Activated CD4-positive, alpha-beta memory T cell treated with anti-CD3 and anti-CD28 coated beads, Interleukin-2, amount 10 ng/mL, durations not matched to agents 7 days and 5 days (primary cell): ENCODE results near the gene SORCS2. TPM values are rescaled to one million over a fixed set of nuclear protein-coding genes. Genes with fewer than 3 reads are reported as not detected.
"Not testable (repeated sequence)": the region's sequence is repeated elsewhere in the genome, so short reads cannot be mapped to it uniquely, and the experiment has no call there.

ENCODE experiments used
- CTCF ChIA-PET: fragments of 350-600 bp; sonication (Branson Sonifier 250); formaldehyde crosslinking; loops from one replicate; lab custom pipeline; 2021; ENCODE audit warnings: antibody characterized with exemption, inconsistent platforms; lab: Charles Lee
- POLR2A ChIA-PET: fragments of 350-600 bp; sonication (Branson Sonifier 250); formaldehyde crosslinking; loops from one replicate; lab custom pipeline; 2021; ENCODE audit warnings: antibody characterized with exemption; lab: Charles Lee
- DNase-seq: peaks from one replicate; pipeline ENCODE4 v3.0.0-alpha.2; 2020
- H3K27ac Mint-ChIP-seq: one replicate; pipeline ENCODE4 v1.8.0; 2021; ENCODE audit warnings: mild to moderate bottlenecking, mixed read lengths
- H3K27me3 Mint-ChIP-seq: one replicate; pipeline ENCODE4 v1.8.0; 2021; ENCODE audit warnings: mixed read lengths
- H3K36me3 Mint-ChIP-seq: one replicate; pipeline ENCODE4 v1.8.0; 2021; ENCODE audit warnings: low read depth, mixed read lengths
- H3K4me1 Mint-ChIP-seq: one replicate; pipeline ENCODE4 v1.8.0; 2021; ENCODE audit warnings: mixed read lengths
- H3K4me3 Mint-ChIP-seq: one replicate; pipeline ENCODE4 v1.8.0; 2021; ENCODE audit warnings: mild to moderate bottlenecking, mixed read lengths
- H3K9me3 Mint-ChIP-seq: one replicate; pipeline ENCODE4 v1.8.0; 2021; ENCODE audit warnings: mixed read lengths
- total RNA-seq, 2 experiments: library from RNA; stranded (reverse); gene quantifications; one replicate each; pipeline ENCODE4 v1.2.3, GENCODE V29; 2021

SORCS2 gene
- total RNA-seq, 2 experiments from 2014 or later = 0.10 to 0.18 TPM

- Mint-ChIP-seq H3K4me1 (peaks cover 4% of the 10 kb centered on the region), H3K36me3 (no peaks in the 10 kb centered on the region), H3K27me3 (peaks cover 25% of the 10 kb centered on the region), H3K27ac (no peak overlapping the region), H3K9me3 (no peaks in the 10 kb centered on the region), H3K4me3 (no peak overlapping the region)
- no peak for DNase-seq
- ChIA-PET POLR2A (no interaction called here), CTCF (no interaction called here)
Observed at GRCh38 chr4:7154351-7154981, 37.9 kb upstream of the SORCS2 start.

- peaks cover 4% of the 10 kb centered on the region for H3K4me1 Mint-ChIP-seq
- H3K27ac Mint-ChIP-seq = no peak overlapping the region
- no peaks in the 10 kb centered on the region for H3K36me3 Mint-ChIP-seq
- H3K27me3 Mint-ChIP-seq = peaks cover 25% of the 10 kb centered on the region
- H3K9me3 Mint-ChIP-seq = no peaks in the 10 kb centered on the region
- CTCF ChIA-PET = no interaction called here
- POLR2A ChIA-PET = no interaction called here
- H3K4me3 Mint-ChIP-seq = no peak overlapping the region
- DNase-seq = no peak
Observed at GRCh38 chr4:7155590-7156071, 36.7 kb upstream of the SORCS2 start.

- no peaks in the 10 kb centered on the region for H3K36me3 Mint-ChIP-seq
- H3K27ac Mint-ChIP-seq = no peak overlapping the region
- H3K9me3 Mint-ChIP-seq = no peaks in the 10 kb centered on the region
- no peak for DNase-seq
- H3K27me3 Mint-ChIP-seq = peaks cover 25% of the 10 kb centered on the region
- H3K4me3 Mint-ChIP-seq = no peak overlapping the region
- ChIA-PET CTCF (no interaction called here), POLR2A (no interaction called here)
- peaks cover 4% of the 10 kb centered on the region for H3K4me1 Mint-ChIP-seq
Observed at GRCh38 chr4:7156328-7156727, 36.0 kb upstream of the SORCS2 start.

- Mint-ChIP-seq H3K4me3 (no peak overlapping the region), H3K4me1 (peaks cover 4% of the 10 kb centered on the region), H3K36me3 (no peaks in the 10 kb centered on the region), H3K27me3 (peaks cover 25% of the 10 kb centered on the region), H3K27ac (no peak overlapping the region), H3K9me3 (no peaks in the 10 kb centered on the region)
- DNase-seq = no peak
- ChIA-PET POLR2A (no interaction called here), CTCF (no interaction called here)
Observed at GRCh38 chr4:7156761-7157488, 35.4 kb upstream of the SORCS2 start.

GRCh38 chr4:7157666-7158065 lies 34.7 kb upstream of the SORCS2 start:
- POLR2A ChIA-PET = no interaction called here
- Mint-ChIP-seq H3K9me3 (no peaks in the 10 kb centered on the region), H3K27ac (no peak overlapping the region), H3K4me3 (no peak overlapping the region), H3K4me1 (peaks cover 4% of the 10 kb centered on the region), H3K27me3 (peaks cover 25% of the 10 kb centered on the region), H3K36me3 (no peaks in the 10 kb centered on the region)
- CTCF ChIA-PET = no interaction called here
- DNase-seq = no peak

- Mint-ChIP-seq H3K27me3 (peaks cover 22% of the 10 kb centered on the region), H3K36me3 (no peaks in the 10 kb centered on the region), H3K4me3 (no peak overlapping the region), H3K4me1 (peaks cover 4% of the 10 kb centered on the region), H3K27ac (no peak overlapping the region), H3K9me3 (no peaks in the 10 kb centered on the region)
- no peak for DNase-seq
- ChIA-PET POLR2A (no interaction called here), CTCF (no interaction called here)
Observed at GRCh38 chr4:7158081-7158750, 34.1 kb upstream of the SORCS2 start.

- Mint-ChIP-seq H3K27ac (no peak overlapping the region), H3K4me1 (peaks cover 4% of the 10 kb centered on the region), H3K27me3 (peaks cover 23% of the 10 kb centered on the region), H3K4me3 (no peak overlapping the region), H3K9me3 (no peaks in the 10 kb centered on the region), H3K36me3 (no peaks in the 10 kb centered on the region)
- no peak for DNase-seq
- POLR2A ChIA-PET = no interaction called here
- CTCF ChIA-PET = no interaction called here
Observed at GRCh38 chr4:7158991-7159390, 33.3 kb upstream of the SORCS2 start.

GRCh38 chr4:7159923-7160322 lies 32.4 kb upstream of the SORCS2 start:
- no peak overlapping the region for H3K27ac Mint-ChIP-seq
- H3K4me1 Mint-ChIP-seq = peaks cover 4% of the 10 kb centered on the region
- H3K9me3 Mint-ChIP-seq = no peaks in the 10 kb centered on the region
- no peak for DNase-seq
- H3K4me3 Mint-ChIP-seq = no peak overlapping the region
- CTCF ChIA-PET = no interaction called here
- POLR2A ChIA-PET = no interaction called here
- H3K36me3 Mint-ChIP-seq = no peaks in the 10 kb centered on the region
- peaks cover 23% of the 10 kb centered on the region for H3K27me3 Mint-ChIP-seq

- ChIA-PET POLR2A (no interaction called here), CTCF (no interaction called here)
- Mint-ChIP-seq H3K4me1 (peaks cover 2% of the 10 kb centered on the region), H3K27ac (no peak overlapping the region), H3K4me3 (no peak overlapping the region), H3K27me3 (peaks cover 20% of the 10 kb centered on the region), H3K36me3 (no peaks in the 10 kb centered on the region), H3K9me3 (no peaks in the 10 kb centered on the region)
- no peak for DNase-seq
Observed at GRCh38 chr4:7160439-7160838, 31.9 kb upstream of the SORCS2 start.

- H3K27ac Mint-ChIP-seq = no peak overlapping the region
- no peaks in the 10 kb centered on the region for H3K36me3 Mint-ChIP-seq
- no peaks in the 10 kb centered on the region for H3K4me1 Mint-ChIP-seq
- DNase-seq = no peak
- peaks cover 18% of the 10 kb centered on the region for H3K27me3 Mint-ChIP-seq
- no peaks in the 10 kb centered on the region for H3K9me3 Mint-ChIP-seq
- ChIA-PET POLR2A (no interaction called here), CTCF (no interaction called here)
- no peak overlapping the region for H3K4me3 Mint-ChIP-seq
Observed at GRCh38 chr4:7160951-7161440, 31.3 kb upstream of the SORCS2 start.

- Mint-ChIP-seq H3K9me3 (no peaks in the 10 kb centered on the region), H3K27me3 (peaks cover 12% of the 10 kb centered on the region), H3K27ac (no peak overlapping the region), H3K4me3 (no peak overlapping the region), H3K36me3 (no peaks in the 10 kb centered on the region), H3K4me1 (no peaks in the 10 kb centered on the region)
- POLR2A ChIA-PET = no interaction called here
- DNase-seq = no peak
- CTCF ChIA-PET = no interaction called here
Observed at GRCh38 chr4:7161721-7162214, 30.6 kb upstream of the SORCS2 start.

- H3K27ac Mint-ChIP-seq, H3K27me3 Mint-ChIP-seq, POLR2A ChIA-PET, H3K9me3 Mint-ChIP-seq, CTCF ChIA-PET, H3K4me3 Mint-ChIP-seq, H3K36me3 Mint-ChIP-seq, DNase-seq: not testable (repeated sequence)
- H3K4me1 Mint-ChIP-seq = peaks cover 10% of the 10 kb centered on the region
Observed at GRCh38 chr4:7165056-7165873, 27.1 kb upstream of the SORCS2 start.

- ChIA-PET CTCF (no interaction called here), POLR2A (no interaction called here)
- no peak overlapping the region for H3K4me3 Mint-ChIP-seq
- H3K27ac Mint-ChIP-seq = no peak overlapping the region
- H3K9me3 Mint-ChIP-seq = no peaks in the 10 kb centered on the region
- H3K4me1 Mint-ChIP-seq = peaks cover 10% of the 10 kb centered on the region
- no peak for DNase-seq
- peaks cover 3% of the 10 kb centered on the region for H3K27me3 Mint-ChIP-seq
- no peaks in the 10 kb centered on the region for H3K36me3 Mint-ChIP-seq
Observed at GRCh38 chr4:7165874-7166201, 26.5 kb upstream of the SORCS2 start.
